Mesendoderm (in vitro differentiated cells): ENCODE results near the gene DISP1.

Experiments used
- DNase-seq: peaks from one replicate; pipeline ENCODE4 v3.0.0; 2013
- H2AK5ac ChIP-seq: 2 replicates; pipeline ENCODE4 v1.6.1; 2013; ENCODE audit warnings: low read length, inconsistent platforms
- H2BK120ac ChIP-seq: 2 replicates; pipeline ENCODE4 v1.6.1; 2013; ENCODE audit warnings: low read depth, mild to moderate bottlenecking, low read length, moderate library complexity, mixed read lengths
- H2BK15ac ChIP-seq: replicated peaks from 2 replicates; pipeline ENCODE4 v1.6.1; 2013; ENCODE audit warnings: low read depth, mild to moderate bottlenecking, moderate library complexity
- H2BK5ac ChIP-seq: 2 replicates; pipeline ENCODE4 v1.6.1; 2013; ENCODE audit warnings: low read length, inconsistent platforms
- H3K18ac ChIP-seq: 2 replicates; pipeline ENCODE4 v1.6.1; 2013; ENCODE audit warnings: mild to moderate bottlenecking, low read length, mixed read lengths
- H3K23ac ChIP-seq: one replicate; pipeline ENCODE4 v1.6.1; 2013; ENCODE audit warnings: low read length
- H3K27ac ChIP-seq: 2 replicates; pipeline ENCODE4 v1.5.1; 2013; ENCODE audit warnings: low read depth, mild to moderate bottlenecking, inconsistent platforms, low read length, moderate library complexity
- H3K27me3 ChIP-seq: 2 replicates; pipeline ENCODE4 v1.6.1; 2013; ENCODE audit warnings: low read length, control low read depth, mild to moderate bottlenecking, inconsistent platforms; ENCODE audit not compliant: insufficient read depth, poor library complexity
- H3K36me3 ChIP-seq: 2 replicates; pipeline ENCODE4 v1.6.1; 2013; ENCODE audit warnings: low read length, inconsistent platforms; ENCODE audit not compliant: control insufficient read depth, insufficient read depth
- H3K4ac ChIP-seq: one replicate; pipeline ENCODE4 v1.6.1; 2013; ENCODE audit warnings: low read depth, mild to moderate bottlenecking, low read length, moderate library complexity
- H3K4me1 ChIP-seq: 2 replicates; pipeline ENCODE4 v1.6.1; 2013; ENCODE audit warnings: low read depth, low read length, inconsistent platforms; ENCODE audit not compliant: control insufficient read depth
- H3K4me2 ChIP-seq: 2 replicates; pipeline ENCODE4 v1.6.1; 2013; ENCODE audit warnings: low read length
- H3K4me3 ChIP-seq: 2 replicates; pipeline ENCODE4 v1.5.1; 2013; ENCODE audit warnings: mild to moderate bottlenecking, low read length
- H3K56ac ChIP-seq: one replicate; pipeline ENCODE4 v1.6.1; 2013; ENCODE audit warnings: low read length
- H3K79me1 ChIP-seq: 2 replicates; pipeline ENCODE4 v1.6.1; 2013; ENCODE audit warnings: low read length, inconsistent platforms
- H3K79me2 ChIP-seq: 2 replicates; pipeline ENCODE4 v1.6.1; 2013; ENCODE audit warnings: mild to moderate bottlenecking, low read length; ENCODE audit not compliant: control insufficient read depth, insufficient read depth
- H3K9ac ChIP-seq: 2 replicates; pipeline ENCODE4 v1.6.1; 2013; ENCODE audit warnings: low read length, inconsistent platforms
- H4K5ac ChIP-seq: one replicate; pipeline ENCODE4 v1.6.1; 2013; ENCODE audit warnings: low read length
- H4K8ac ChIP-seq: one replicate; pipeline ENCODE4 v1.6.1; 2013; ENCODE audit warnings: low read depth, mild to moderate bottlenecking, control low read depth, low read length, moderate library complexity
- WGBS: extraction: QIAGEN DNeasy Blood & Tissue Kit; methylation state at CpG from one replicate; pipeline ENCODE4 v1.1.7; 2013; ENCODE audit warnings: low lambda C conversion rate, missing lambda C conversion rate; ENCODE audit not compliant: insufficient coverage; ENCODE audit errors: extremely low coverage; 5-methylcytosine and 5-hydroxymethylcytosine counted together

Gene DISP1

DNA sequence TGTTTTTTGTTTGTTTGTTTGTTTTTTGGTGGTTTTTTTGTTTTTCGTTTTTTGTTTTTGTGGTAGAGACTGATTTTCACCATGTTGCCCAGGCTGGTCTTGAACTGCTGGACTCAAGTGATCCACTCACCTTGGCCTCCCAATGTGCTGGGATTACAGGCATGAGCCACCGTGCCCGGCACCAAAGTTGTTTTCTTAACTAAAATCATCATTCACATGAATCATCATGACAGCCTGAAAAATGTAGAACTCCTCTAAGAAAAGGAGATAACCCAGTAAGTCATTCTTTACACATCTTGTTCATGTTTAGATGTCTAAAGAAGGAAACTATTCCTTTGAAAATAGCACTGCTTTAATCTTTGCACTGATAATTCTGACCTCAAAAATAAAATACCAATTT, 37.5 kb downstream of the DISP1 start:
- Histone ChIP-seq H3K18ac (no peak overlapping the region), H2AK5ac (no peak overlapping the region), H4K5ac (no peak overlapping the region), H3K79me1 (no peaks in the 10 kb centered on the region), H2BK5ac (no peak overlapping the region), H3K79me2 (no peaks in the 10 kb centered on the region), H4K8ac (no peak overlapping the region), H3K4me2 (no peak overlapping the region), H3K4ac (no peak overlapping the region), H3K56ac (no peak overlapping the region), H2BK120ac (no peak overlapping the region), H2BK15ac (no peak overlapping the region), H3K4me3 (no peak overlapping the region), H3K27ac (no peak overlapping the region), H3K4me1 (no peaks in the 10 kb centered on the region), H3K9ac (no peak overlapping the region), H3K27me3 (no peaks in the 10 kb centered on the region), H3K36me3 (no peaks in the 10 kb centered on the region), H3K23ac (no peak overlapping the region)
- DNase-seq: no peak
- WGBS: no CpG with 5 or more reads among the region's 3 CpGs

DNA sequence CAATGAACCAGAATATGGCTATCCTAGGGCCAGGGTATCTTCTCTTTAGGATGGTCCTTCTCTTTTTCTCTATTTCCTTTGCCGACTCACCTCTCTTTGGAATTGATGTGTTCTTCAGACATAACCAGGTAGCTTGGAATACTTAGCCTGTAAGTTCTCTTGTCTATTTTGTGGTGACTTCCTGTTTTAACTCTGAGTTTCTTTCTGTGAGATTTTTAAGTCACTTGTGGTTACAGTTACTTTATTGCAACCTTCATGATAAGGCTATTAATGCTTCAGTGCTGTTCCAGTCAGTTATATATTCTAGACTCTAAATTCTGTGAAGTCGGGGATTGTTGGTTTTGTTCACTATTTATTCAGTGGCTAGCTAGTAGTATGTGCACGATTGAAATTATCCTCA, 46.2 kb downstream of the DISP1 start:
- Histone ChIP-seq H3K18ac (no peak overlapping the region), H2BK120ac (no peak overlapping the region), H3K27me3 (no peaks in the 10 kb centered on the region), H3K79me2 (no peaks in the 10 kb centered on the region), H3K79me1 (no peaks in the 10 kb centered on the region), H3K36me3 (no peaks in the 10 kb centered on the region), H3K4me1 (no peaks in the 10 kb centered on the region), H3K56ac (no peak overlapping the region), H2BK15ac (no peak overlapping the region), H3K23ac (no peak overlapping the region), H3K4ac (no peak overlapping the region), H4K5ac (no peak overlapping the region), H4K8ac (no peak overlapping the region), H3K4me2 (no peak overlapping the region), H2AK5ac (no peak overlapping the region), H3K4me3 (no peak overlapping the region), H3K27ac (no peak overlapping the region), H2BK5ac (no peak overlapping the region), H3K9ac (no peak overlapping the region)
- no CpG with 5 or more reads among the region's 3 CpGs for WGBS
- no peak for DNase-seq
